Suprapubic skin (tissue), 4 donors: Measurements from ENCODE around the gene OTUD5. TPM values are rescaled to one million over a fixed set of nuclear protein-coding genes. Genes with fewer than 3 reads are reported as not detected.

Experiments
- DNase-seq, 2 donors: peaks; one replicate each; pipeline ENCODE4 v3.0.0-alpha.2; 2019; ENCODE audit warnings: low spot score in 2 of 2
- H3K27ac ChIP-seq: fragments of 200-600 bp; sonication (generic); one replicate; pipeline ENCODE4 v1.5.1; 2019
- H3K27me3 ChIP-seq: fragments of 200-600 bp; sonication (generic); one replicate; pipeline ENCODE4 v1.5.1; 2019
- H3K36me3 ChIP-seq: fragments of 200-600 bp; sonication (generic); one replicate; pipeline ENCODE4 v1.5.1; 2019
- H3K4me1 ChIP-seq: fragments of 200-600 bp; sonication (generic); one replicate; pipeline ENCODE4 v1.5.1; 2019
- H3K4me3 ChIP-seq: fragments of 200-600 bp; sonication (generic); one replicate; pipeline ENCODE4 v1.5.1; 2019; ENCODE audit warnings: mild to moderate bottlenecking
- H3K9me3 ChIP-seq: fragments of 200-600 bp; sonication (generic); one replicate; pipeline ENCODE4 v1.5.1; 2019
- EP300 ChIP-seq: sonication (generic); formaldehyde crosslinking; IDR thresholded peaks from one replicate; pipeline ENCODE4 v1.6.1; 2017; ENCODE audit warnings: antibody characterized with exemption
- POLR2A ChIP-seq, 2 donors: fragments of 450-650 bp; IDR thresholded peaks; one replicate each; pipeline ENCODE4 v1.6.1; 2017; ENCODE audit warnings: antibody characterized with exemption in 2 of 2, mild to moderate bottlenecking in 2 of 2, moderate library complexity in 2 of 2
- POLR2AphosphoS5 ChIP-seq, 3 donors: sonication (generic); formaldehyde crosslinking; IDR thresholded peaks; one replicate each; pipeline ENCODE4 v1.6.1; 2017; ENCODE audit warnings: antibody characterized with exemption in 3 of 3
- WGBS: methylation state at CpG from one replicate; pipeline ENCODE4 v1.1.5; 2018; 5-methylcytosine and 5-hydroxymethylcytosine counted together
- total RNA-seq, 4 donors: library from RNA; depleted of rRNA; stranded (reverse); fragments of >200 nt; gene quantifications; one replicate each; pipeline ENCODE4 v1.1.0, GENCODE V29; 2016
- TF ChIP-seq, protein P1 (sequence below), 2 donors: fragments of 200-600 bp in 1 of 2; fragments of 450-650 bp in 1 of 2; sonication (generic) in 1 of 2; IDR thresholded peaks; one replicate each; pipeline ENCODE4 v1.5.1; 2016 to 2019; ENCODE audit warnings: antibody characterized with exemption in 2 of 2, mild to moderate bottlenecking in 1 of 2, moderate library complexity in 1 of 2

Gene OTUD5
- total RNA-seq, 4 donors from 2014 or later: 32.3 to 50.1 (median 46.2) TPM

DNA sequence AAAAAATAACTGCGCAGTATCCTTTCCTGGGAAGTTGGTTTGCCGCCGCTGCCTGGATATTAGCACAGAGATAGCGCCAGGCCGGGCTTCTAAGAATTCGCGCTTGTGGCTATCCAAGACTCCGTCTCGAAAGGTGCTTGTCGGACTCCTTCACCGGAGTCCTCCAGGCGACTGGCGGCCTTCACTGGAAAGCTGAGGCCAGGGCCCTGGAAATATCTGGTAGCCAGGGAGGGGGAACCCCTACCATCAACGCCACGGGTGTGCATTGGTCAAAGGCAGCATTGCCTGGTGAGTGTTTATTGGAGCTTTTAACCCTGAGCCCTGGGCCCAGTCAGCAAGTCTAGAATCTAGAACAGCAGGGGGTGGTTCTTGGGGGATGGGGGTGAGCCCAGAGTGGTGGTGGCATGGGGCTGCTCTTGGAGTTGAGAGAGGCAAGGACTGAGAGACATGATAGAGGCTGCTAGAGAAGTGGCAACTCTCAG is 38.0 kb downstream of the OTUD5 start:
- Histone ChIP-seq H3K27me3 (no peaks in the 10 kb centered on the region), H3K27ac (peak overlapping the region; percentile 81), H3K9me3 (no peaks in the 10 kb centered on the region), H3K4me1 (peaks cover 28% of the 10 kb centered on the region), H3K36me3 (peaks cover 22% of the 10 kb centered on the region), H3K4me3 (peak overlapping the region; percentile 66)
- DNase-seq: no peak
- WGBS: 38% methylated on average over 7 of the region's 15 CpGs
- no peak for TF ChIP-seq POLR2A (IDR thresholded peaks at IDR 0.05)
- TF ChIP-seq, protein P1, sequence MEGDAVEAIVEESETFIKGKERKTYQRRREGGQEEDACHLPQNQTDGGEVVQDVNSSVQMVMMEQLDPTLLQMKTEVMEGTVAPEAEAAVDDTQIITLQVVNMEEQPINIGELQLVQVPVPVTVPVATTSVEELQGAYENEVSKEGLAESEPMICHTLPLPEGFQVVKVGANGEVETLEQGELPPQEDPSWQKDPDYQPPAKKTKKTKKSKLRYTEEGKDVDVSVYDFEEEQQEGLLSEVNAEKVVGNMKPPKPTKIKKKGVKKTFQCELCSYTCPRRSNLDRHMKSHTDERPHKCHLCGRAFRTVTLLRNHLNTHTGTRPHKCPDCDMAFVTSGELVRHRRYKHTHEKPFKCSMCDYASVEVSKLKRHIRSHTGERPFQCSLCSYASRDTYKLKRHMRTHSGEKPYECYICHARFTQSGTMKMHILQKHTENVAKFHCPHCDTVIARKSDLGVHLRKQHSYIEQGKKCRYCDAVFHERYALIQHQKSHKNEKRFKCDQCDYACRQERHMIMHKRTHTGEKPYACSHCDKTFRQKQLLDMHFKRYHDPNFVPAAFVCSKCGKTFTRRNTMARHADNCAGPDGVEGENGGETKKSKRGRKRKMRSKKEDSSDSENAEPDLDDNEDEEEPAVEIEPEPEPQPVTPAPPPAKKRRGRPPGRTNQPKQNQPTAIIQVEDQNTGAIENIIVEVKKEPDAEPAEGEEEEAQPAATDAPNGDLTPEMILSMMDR (IDR thresholded peaks at IDR 0.05): no peak
- no peak for TF ChIP-seq POLR2AphosphoS5 (IDR thresholded peaks at IDR 0.05)
- TF ChIP-seq EP300: no peak

DNA sequence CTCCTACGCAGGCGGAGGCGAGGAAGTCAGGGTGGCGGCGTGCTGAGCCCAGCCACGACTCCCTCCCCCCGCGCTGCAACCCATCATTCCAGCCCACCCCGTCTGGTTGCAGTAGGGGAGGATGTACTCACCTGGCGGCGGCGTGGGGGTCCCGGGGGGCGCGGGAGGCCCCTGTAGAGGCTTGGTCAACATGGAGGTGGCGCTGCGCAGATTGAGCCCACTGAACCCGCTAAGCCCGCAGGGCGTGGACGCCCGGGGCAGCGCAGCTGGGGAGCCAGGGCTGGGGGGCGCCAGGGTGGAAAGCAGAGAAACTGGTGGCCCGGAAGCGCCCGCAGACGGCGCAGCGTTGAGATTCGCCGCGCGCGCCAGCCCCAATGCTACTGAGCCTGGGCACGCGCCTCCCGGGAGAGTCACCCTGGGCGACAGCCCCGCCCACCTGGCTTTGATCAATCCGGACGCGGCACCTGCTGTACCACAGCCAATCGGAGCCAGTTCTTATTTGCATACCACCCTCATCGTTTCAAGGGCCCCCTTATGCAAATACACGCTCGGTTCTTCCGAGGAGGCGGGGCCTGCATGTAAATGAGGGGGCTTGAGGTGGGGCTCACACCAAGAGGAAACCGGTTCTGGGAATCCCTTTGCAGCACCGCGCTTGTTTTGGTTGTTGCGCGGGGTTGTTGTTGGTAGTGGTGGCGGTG is 38.6 kb downstream of the OTUD5 start, which contains the start of gene PIM2:
Gene PIM2 (minus strand): TSS at position 382 of the 698 bp plus-strand sequence. CDS start 190 bp downstream, at position 192.
- peak; percentile 92 to 93 for DNase-seq
- Histone ChIP-seq H3K27me3 (no peaks in the 10 kb centered on the region), H3K27ac (peak within 1 kb of the TSS; percentile 81), H3K36me3 (peaks cover 19% of the 10 kb centered on the region), H3K9me3 (no peaks in the 10 kb centered on the region), H3K4me1 (peaks cover 28% of the 10 kb centered on the region), H3K4me3 (peak within 1 kb of the TSS; percentile 66)
- 44% methylated on average over 6 of the region's 55 CpGs for WGBS
- TF ChIP-seq POLR2A (IDR thresholded peaks at IDR 0.05) (peak; percentile 81 to 89), POLR2AphosphoS5 (IDR thresholded peaks at IDR 0.05) (peak in 2 of 3 donors; percentile 31 to 38), EP300 (no peak)

DNA sequence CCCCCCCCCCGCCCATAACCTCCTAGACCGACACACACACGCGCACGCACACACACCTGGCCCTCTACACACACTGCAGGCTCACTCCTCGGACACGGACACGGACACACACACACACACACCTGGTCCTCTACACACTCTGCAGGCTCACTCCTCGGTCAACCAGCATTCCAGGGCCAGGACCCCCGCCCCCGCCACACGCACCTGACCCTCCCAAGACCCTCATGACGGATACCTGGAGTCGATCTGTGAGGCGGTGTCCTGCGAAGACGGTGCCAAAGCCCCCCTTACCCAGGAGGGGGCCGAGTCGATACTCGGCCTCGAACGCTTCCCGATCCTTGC is 39.1 kb downstream of the OTUD5 start:
- Histone ChIP-seq H3K36me3 (peaks cover 14% of the 10 kb centered on the region), H3K9me3 (no peaks in the 10 kb centered on the region), H3K4me1 (peaks cover 28% of the 10 kb centered on the region), H3K27ac (peak overlapping the region; percentile 81), H3K4me3 (peak overlapping the region; percentile 66), H3K27me3 (no peaks in the 10 kb centered on the region)
- DNase-seq: no peak
- 30% methylated on average over 9 of the region's 23 CpGs for WGBS
- no peak for TF ChIP-seq POLR2A (IDR thresholded peaks at IDR 0.05)
- TF ChIP-seq EP300: no peak
- TF ChIP-seq POLR2AphosphoS5 (IDR thresholded peaks at IDR 0.05): no peak
- TF ChIP-seq, protein P1 (IDR thresholded peaks at IDR 0.05): no peak

DNA sequence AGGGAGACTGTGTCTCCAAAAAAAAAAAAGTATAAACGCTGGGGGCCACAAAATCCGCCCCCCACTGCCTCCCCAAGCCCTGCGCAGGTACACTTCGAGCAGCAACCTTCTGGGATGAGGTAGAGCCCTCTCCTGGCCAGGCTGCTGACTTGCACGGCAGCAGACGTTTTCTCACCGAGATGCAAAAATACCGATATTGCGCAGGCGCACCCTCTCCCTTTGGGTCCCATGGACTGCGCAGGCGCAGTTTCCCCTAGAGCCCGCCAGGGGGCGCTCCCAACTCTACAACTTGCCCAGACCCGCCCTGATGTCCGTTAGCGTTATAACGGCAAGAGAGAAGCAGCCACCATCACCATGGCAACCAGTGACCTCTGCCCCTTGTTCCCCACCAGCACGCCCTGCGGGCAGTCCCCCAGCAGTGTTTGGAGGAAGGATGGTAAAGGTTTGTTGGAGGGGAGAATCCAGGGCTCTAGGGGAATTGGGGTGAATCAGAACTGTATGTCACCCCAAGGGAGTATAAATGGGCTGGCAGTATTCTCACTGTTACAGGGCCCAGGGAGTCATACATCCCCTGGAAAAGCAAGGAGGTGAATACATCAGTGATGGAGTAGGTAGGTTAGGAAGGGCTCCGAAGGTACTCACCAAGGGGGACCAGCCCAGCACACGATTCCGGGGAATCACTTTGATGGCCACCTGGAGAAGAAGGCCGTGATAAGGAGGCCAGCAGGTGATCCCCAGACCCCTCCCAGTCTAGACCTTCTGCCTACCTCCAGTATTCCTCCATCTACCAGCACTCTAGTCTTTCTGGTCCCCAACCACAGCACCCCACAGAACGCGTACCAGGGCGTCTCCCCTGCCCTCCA is 40.0 kb downstream of the OTUD5 start:
- Histone ChIP-seq H3K36me3 (peaks cover 5% of the 10 kb centered on the region), H3K4me1 (peaks cover 33% of the 10 kb centered on the region), H3K4me3 (peak overlapping the region; percentile 66), H3K27me3 (no peaks in the 10 kb centered on the region), H3K27ac (peak overlapping the region; percentile 81), H3K9me3 (no peaks in the 10 kb centered on the region)
- WGBS: 60% methylated on average over 11 of the region's 27 CpGs
- TF ChIP-seq, protein P1 (IDR thresholded peaks at IDR 0.05): peak; percentile 91 to 94
- TF ChIP-seq POLR2AphosphoS5 (IDR thresholded peaks at IDR 0.05): no peak
- DNase-seq: peak; percentile 91 to 93

DNA sequence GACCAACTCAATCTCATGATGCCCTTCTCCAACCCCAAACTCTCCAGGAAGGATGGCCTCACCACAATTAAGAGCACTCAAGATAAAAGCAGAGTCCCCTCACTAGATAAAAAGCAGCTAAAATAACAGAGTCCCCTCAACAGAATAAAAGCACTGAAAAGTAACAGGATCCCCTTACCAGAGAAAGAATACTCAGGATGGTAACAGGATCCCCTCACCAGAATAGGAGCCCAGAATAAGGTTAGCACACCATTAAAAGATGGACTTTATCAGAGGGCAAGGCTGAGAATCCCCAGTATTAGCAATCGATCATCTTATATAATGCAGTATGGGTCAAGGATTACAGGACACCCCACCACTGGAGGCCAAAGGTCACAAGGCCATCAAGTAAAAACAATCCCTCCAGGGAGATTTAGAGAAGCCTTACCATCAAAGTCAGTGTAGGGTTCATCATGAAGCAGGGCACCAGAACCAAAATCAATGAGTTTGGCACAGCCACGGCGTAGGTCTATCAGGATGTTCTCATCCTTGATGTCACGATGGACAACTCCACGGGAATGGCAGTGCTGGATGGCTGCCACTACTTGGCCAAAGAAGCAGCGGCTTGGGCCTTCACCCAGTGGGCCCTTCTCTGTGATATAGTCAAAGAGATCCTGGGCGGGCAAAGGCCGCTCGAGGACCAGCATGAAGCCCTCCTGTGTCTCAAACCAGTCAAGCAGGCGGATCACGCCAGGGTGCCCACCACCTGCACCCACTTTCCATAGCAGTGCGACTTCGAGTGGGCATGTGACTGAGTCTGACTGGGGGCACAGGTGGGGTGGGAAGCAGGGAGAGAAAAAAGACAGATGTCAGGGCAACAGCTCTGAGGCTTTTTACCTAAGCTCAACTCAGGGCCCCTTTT is 42.6 kb downstream of the OTUD5 start:
- Histone ChIP-seq H3K9me3 (no peaks in the 10 kb centered on the region), H3K4me3 (no peak overlapping the region), H3K4me1 (peaks cover 42% of the 10 kb centered on the region), H3K27ac (no peak overlapping the region), H3K27me3 (no peaks in the 10 kb centered on the region), H3K36me3 (peaks cover 3% of the 10 kb centered on the region)
- WGBS: 94% methylated on average over 13 of the region's 13 CpGs
- TF ChIP-seq POLR2A (IDR thresholded peaks at IDR 0.05) (no peak), POLR2AphosphoS5 (IDR thresholded peaks at IDR 0.05) (no peak), EP300 (no peak)
- TF ChIP-seq, protein P1 (IDR thresholded peaks at IDR 0.05): no peak
- DNase-seq: no peak
